Inflammatory macrophage treated with lipopolysaccharide for 1 hour (primary cell): ENCODE measurements around the gene PTPN4.

Experiments used
- DNase-seq, 2 donors: peaks; one replicate each; pipeline ENCODE4 v3.0.0-alpha.2; 2020 to 2022

Gene PTPN4

DNA sequence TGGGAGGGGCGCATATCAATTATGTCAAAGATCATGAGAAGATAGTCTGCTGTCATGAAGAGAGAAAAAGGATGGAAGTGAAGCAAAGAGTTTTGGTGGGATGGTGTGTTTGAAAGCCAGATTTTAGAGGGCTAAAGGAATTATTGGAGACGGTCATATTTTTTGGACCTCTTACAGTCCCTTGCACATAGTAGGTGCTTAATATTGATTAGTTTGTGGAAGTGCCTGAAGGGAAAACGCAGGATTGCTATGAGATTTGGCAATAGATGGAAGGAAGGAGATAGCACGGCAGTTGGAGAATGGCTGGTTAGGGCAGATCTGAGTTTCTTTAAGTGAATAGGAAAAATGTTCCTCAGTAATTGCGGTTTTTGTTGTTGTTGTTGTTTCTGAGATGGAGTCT, 269.1 kb downstream of the PTPN4 start:
- DNase-seq = no peak

DNA sequence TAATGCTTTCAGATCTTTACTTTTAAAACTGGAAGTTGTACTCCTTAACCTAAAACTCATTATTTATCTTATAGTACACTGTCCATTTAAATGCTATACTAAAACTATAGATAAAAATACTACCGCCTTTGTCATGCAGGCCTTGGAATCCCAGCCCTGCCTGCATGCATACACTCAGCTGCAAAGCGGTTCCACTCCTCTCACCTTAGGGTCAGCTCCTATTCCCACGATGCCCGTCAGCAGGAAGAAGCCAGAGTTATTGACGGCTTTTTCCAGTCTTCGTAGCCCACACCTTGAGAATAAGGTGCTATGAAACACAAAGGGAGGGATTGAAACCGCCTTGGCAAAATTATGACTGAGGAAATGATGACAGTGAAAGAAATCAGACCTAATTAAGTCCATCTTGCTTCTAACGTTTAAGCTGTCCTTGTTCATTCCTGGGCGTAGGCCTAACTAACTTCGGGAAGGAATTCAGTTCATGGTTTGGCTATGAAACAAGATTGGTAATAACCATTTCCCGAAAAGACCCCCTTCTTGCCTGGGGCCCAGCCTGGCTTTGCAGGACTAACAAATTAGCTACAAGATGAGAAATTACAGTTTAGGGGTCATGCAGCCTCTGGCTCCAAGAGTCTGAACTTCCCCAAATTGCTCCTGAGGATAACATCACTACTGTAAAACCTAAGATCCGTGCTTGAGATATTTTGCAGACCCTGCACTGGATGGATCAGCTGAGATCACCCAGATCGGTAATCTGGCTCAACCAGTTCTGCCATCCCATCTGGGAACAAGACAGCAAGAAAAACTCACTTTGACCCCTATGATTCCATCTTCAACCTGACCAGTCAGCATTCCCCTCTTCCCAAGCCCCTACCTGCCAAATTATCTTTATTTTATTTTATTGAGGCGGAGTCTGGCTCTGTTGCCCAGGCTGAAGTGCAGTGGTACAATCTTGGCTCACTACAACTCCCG, 270.2 kb downstream of the PTPN4 start:
- no peak for DNase-seq

DNA sequence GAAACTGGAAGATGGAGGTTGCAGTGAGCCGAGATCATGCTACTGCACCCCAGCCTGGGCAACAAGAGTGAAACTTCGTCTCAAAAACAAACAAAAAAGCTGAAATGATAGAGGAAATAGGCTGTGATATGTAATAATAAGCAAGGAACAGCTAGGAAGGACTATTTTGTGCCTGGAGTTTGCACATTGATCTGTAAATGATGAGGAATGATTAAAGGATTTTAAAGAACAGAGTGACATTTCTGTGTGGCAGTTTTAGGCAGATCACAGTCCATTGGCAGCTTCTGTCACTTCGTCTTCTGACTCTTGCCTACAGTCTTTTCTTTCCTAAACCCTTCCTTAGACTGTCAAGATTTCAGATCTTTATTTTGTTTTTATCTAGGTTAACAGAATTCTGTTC, 272.6 kb downstream of the PTPN4 start:
- DNase-seq = no peak
